Karpas-422 (cell line): ENCODE results near the gene VPS26B. TPM values are rescaled to one million over a fixed set of nuclear protein-coding genes. Genes with fewer than 3 reads are reported as not detected.

Source experiments
- DNase-seq: peaks from one replicate; pipeline ENCODE4 v3.0.0-alpha.2; 2015
- H2AFZ ChIP-seq: fragments of 200-600 bp; sonication (generic); 2 replicates; pipeline ENCODE4 v1.6.1; 2014; ENCODE audit warnings: antibody characterized with exemption, low read length, mixed read lengths
- H3K27ac ChIP-seq: fragments of 200-600 bp; sonication (generic); 2 replicates; pipeline ENCODE4 v1.5.1; 2014; ENCODE audit warnings: mild to moderate bottlenecking, low read length, moderate library complexity
- H3K27me3 ChIP-seq: fragments of 200-600 bp; sonication (generic); 2 replicates; pipeline ENCODE4 v1.6.1; 2014; ENCODE audit warnings: low read length, mixed read lengths
- H3K36me3 ChIP-seq: fragments of 200-600 bp; sonication (generic); 2 replicates; pipeline ENCODE4 v1.6.1; 2014; ENCODE audit warnings: low read length, mixed read lengths; ENCODE audit not compliant: insufficient read depth
- H3K4me1 ChIP-seq: fragments of 200-600 bp; sonication (generic); 2 replicates; pipeline ENCODE4 v1.6.1; 2014; ENCODE audit warnings: mild to moderate bottlenecking, low read length, mixed read lengths
- H3K4me2 ChIP-seq: fragments of 200-600 bp; sonication (generic); 2 replicates; pipeline ENCODE4 v1.6.1; 2014; ENCODE audit warnings: low read length, low read depth, mild to moderate bottlenecking; ENCODE audit not compliant: poor library complexity, severe bottlenecking
- H3K4me3 ChIP-seq: fragments of 200-600 bp; sonication (generic); 2 replicates; pipeline ENCODE4 v1.5.1; 2014; ENCODE audit warnings: mild to moderate bottlenecking, antibody characterized with exemption, low read length, mixed read lengths
- H3K79me2 ChIP-seq: fragments of 200-600 bp; sonication (generic); 2 replicates; pipeline ENCODE4 v1.6.1; 2014; ENCODE audit warnings: mild to moderate bottlenecking, low read length, mixed read lengths
- H3K9ac ChIP-seq: fragments of 200-600 bp; sonication (generic); 2 replicates; pipeline ENCODE4 v1.6.0; 2014; ENCODE audit warnings: low read length
- H3K9me2 ChIP-seq: fragments of 200-600 bp; sonication (generic), shearing (Covaris generic); replicated peaks from 2 replicates; pipeline ENCODE4 v1.6.0; 2014; ENCODE audit warnings: mild to moderate bottlenecking, low read length, moderate library complexity; ENCODE audit not compliant: insufficient read depth
- H3K9me3 ChIP-seq: fragments of 300-700, 200-600 bp; sonication (generic); 2 replicates; pipeline ENCODE4 v1.6.1; 2014; ENCODE audit warnings: low read length, mixed read lengths
- H4K20me1 ChIP-seq: fragments of 200-600 bp; sonication (generic); 2 replicates; pipeline ENCODE4 v1.6.1; 2014; ENCODE audit warnings: mild to moderate bottlenecking, antibody characterized with exemption, low read length, low read depth; ENCODE audit not compliant: insufficient read depth
- total RNA-seq: library from RNA; depleted of rRNA; stranded (reverse); fragments of >200 nt; shearing (Covaris generic); gene quantifications from 2 replicates; pipeline ENCODE4 v1.2.3, GENCODE V29; 2014; ENCODE audit warnings: low replicate concordance

Gene VPS26B
- total RNA-seq, 1 experiment from 2014 or later = 11.2 TPM

DNA sequence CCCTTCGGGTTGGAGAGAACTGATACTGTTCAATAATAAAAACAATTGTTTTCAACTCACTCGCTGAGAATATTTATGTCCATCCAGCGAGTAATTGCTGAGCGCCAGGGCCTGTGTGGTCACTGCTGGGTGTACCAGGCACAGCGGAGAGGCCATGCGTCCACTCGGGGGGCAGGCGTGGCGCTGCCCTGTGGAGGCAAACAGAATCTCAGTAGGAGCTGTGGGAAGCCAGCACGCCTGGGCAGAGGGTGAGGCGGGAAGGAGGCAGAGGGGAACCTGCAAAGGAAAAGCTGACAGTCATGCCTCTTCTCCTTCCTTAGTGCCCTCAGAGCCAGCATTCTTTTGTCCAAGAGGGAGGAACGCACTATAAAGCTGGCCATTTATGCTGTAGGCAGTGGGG is 63.1 kb downstream of the VPS26B start:
- Histone ChIP-seq H3K4me1 (no peaks in the 10 kb centered on the region), H2AFZ (no peak overlapping the region), H4K20me1 (no peaks in the 10 kb centered on the region), H3K9me2 (no peaks in the 10 kb centered on the region), H3K27me3 (no peaks in the 10 kb centered on the region), H3K4me2 (no peak overlapping the region), H3K4me3 (no peak overlapping the region), H3K27ac (no peak overlapping the region), H3K9ac (no peak overlapping the region), H3K9me3 (no peaks in the 10 kb centered on the region), H3K79me2 (no peaks in the 10 kb centered on the region), H3K36me3 (no peaks in the 10 kb centered on the region)
- no peak for DNase-seq

DNA sequence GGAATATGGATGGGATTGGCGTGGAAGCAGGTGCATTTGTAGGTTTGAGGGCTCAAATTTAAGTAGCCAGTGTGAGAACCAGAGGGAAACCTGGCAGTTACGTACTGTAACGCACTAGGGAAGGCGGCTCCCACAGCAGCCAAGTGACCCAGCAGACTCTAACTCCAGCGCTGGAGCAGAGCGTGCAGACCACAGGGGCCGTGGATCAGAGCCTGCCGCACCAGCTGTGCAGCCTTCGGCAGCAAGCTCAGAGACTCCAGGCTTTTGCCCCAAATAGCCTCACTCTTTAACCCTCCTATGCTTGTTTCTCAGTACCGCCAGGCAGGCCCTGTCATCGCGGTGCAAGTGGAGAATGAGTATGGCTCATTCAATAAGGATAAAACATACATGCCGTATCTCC is 64.0 kb downstream of the VPS26B start:
- Histone ChIP-seq H3K79me2 (no peaks in the 10 kb centered on the region), H3K27me3 (no peaks in the 10 kb centered on the region), H3K9ac (no peak overlapping the region), H3K4me3 (no peak overlapping the region), H3K36me3 (no peaks in the 10 kb centered on the region), H3K4me2 (no peak overlapping the region), H2AFZ (no peak overlapping the region), H3K4me1 (no peaks in the 10 kb centered on the region), H3K27ac (no peak overlapping the region), H4K20me1 (no peaks in the 10 kb centered on the region), H3K9me3 (no peaks in the 10 kb centered on the region), H3K9me2 (no peaks in the 10 kb centered on the region)
- no peak for DNase-seq

DNA sequence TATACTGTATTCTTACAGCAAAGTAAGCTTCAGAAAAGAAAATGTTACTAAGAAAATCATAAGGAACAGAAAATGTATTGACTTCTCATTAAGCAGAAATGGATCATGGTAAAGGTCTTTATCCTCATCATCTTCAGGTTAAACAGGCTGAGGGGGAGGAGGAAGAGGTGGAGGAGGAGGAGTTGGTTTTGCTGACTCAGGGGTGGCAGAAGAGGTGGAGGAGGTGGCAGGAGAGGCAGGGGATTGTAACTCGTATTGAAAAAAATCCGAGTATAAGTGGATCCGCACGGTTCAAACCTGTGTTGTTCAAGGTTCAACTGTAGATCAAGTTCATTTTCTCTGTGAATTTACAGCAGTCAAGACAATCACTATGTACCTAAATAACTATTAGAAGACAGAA is 64.7 kb downstream of the VPS26B start:
- no peaks in the 10 kb centered on the region for H3K4me1 ChIP-seq
- H3K9ac ChIP-seq = no peak overlapping the region
- H3K9me3 ChIP-seq = no peaks in the 10 kb centered on the region
- no peak overlapping the region for H2AFZ ChIP-seq
- H3K27ac ChIP-seq = no peak overlapping the region
- DNase-seq = no peak
- no peaks in the 10 kb centered on the region for H3K79me2 ChIP-seq
- H3K4me2 ChIP-seq = no peak overlapping the region
- no peak overlapping the region for H3K4me3 ChIP-seq
- H3K9me2 ChIP-seq = no peaks in the 10 kb centered on the region
- H3K27me3 ChIP-seq = no peaks in the 10 kb centered on the region
- H4K20me1 ChIP-seq = no peaks in the 10 kb centered on the region
- H3K36me3 ChIP-seq = no peaks in the 10 kb centered on the region

DNA sequence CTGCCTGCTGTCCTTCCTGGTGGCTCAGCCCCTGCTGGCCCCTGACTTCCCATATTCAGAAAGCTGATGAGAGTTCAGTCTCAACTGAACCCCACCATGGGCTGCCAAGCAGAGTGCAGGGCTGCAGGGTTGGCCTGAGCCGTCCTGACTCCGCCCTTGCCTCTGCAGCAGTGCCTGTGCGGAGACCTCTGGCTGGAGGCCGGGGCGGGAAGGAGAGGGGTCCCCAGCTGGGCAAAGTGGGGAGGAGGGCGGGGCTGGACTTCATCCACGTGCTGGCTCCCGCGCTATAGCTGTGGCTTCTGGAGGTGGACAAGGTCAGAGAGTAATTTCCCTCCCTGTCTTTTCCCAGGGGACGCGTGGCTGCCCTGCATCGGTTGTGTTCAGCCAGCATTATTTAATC is 65.3 kb downstream of the VPS26B start:
- DNase-seq = no peak
- no peaks in the 10 kb centered on the region for H3K36me3 ChIP-seq
- H4K20me1 ChIP-seq = no peaks in the 10 kb centered on the region
- H3K79me2 ChIP-seq = no peaks in the 10 kb centered on the region
- H2AFZ ChIP-seq = no peak overlapping the region
- H3K4me2 ChIP-seq = no peak overlapping the region
- H3K9me3 ChIP-seq = no peaks in the 10 kb centered on the region
- no peaks in the 10 kb centered on the region for H3K9me2 ChIP-seq
- no peak overlapping the region for H3K4me3 ChIP-seq
- H3K9ac ChIP-seq = no peak overlapping the region
- no peaks in the 10 kb centered on the region for H3K27me3 ChIP-seq
- no peak overlapping the region for H3K27ac ChIP-seq
- H3K4me1 ChIP-seq = no peaks in the 10 kb centered on the region

DNA sequence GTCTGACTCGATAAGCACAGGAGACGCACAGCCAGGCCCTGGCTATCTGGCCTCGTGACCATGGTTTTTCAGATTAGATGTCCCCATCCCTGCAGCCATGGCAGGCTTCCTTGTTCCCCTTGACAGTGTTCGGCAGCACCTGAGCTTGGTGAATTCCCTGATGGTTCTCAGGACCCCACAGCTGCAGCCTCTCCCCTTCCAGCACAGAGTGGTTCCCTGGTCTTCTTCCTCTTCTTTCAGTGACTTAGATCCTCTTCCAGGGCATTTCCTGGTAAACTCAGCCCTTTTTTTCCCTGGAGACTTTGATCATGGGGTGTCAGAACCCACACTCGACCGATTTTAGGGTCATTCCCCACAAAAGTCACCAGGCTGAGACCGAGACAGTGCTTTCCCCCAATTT is 66.2 kb downstream of the VPS26B start:
- no peak overlapping the region for H3K9ac ChIP-seq

DNA sequence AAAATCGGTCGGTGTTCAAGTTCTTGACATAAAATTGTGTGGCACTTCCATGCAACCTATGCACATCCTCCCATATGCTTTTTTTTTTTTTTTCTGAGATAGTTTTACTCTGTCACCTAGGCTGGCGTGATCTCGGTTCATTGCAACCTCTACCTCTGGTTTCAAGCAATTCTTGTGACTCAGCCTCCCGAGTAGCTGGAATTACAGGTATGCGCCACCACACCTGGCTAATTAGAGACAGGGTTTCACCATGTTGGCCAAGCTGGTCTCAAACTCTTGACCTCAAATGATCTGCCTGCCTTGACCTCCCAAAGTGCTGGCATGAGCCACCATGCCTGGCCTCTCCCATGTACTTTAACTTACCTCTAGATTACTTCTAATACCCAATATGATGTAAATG is 66.7 kb downstream of the VPS26B start:
- Histone ChIP-seq H2AFZ (no peak overlapping the region), H4K20me1 (no peaks in the 10 kb centered on the region), H3K4me3 (no peak overlapping the region), H3K9me3 (no peaks in the 10 kb centered on the region), H3K4me1 (no peaks in the 10 kb centered on the region), H3K79me2 (no peaks in the 10 kb centered on the region), H3K9me2 (no peaks in the 10 kb centered on the region), H3K4me2 (no peak overlapping the region), H3K27me3 (no peaks in the 10 kb centered on the region), H3K9ac (no peak overlapping the region), H3K36me3 (no peaks in the 10 kb centered on the region), H3K27ac (no peak overlapping the region)
- no peak for DNase-seq

More for the DNA sequence above, 66.2 kb downstream of the VPS26B start:
- no peak overlapping the region for H3K27ac ChIP-seq
- no peaks in the 10 kb centered on the region for H4K20me1 ChIP-seq
- H3K4me2 ChIP-seq = no peak overlapping the region
- H3K36me3 ChIP-seq = no peaks in the 10 kb centered on the region
- no peak for DNase-seq
- no peaks in the 10 kb centered on the region for H3K79me2 ChIP-seq
- H3K27me3 ChIP-seq = no peaks in the 10 kb centered on the region
- H2AFZ ChIP-seq = no peak overlapping the region
- H3K4me1 ChIP-seq = no peaks in the 10 kb centered on the region
- H3K9me3 ChIP-seq = no peaks in the 10 kb centered on the region
- no peaks in the 10 kb centered on the region for H3K9me2 ChIP-seq
- no peak overlapping the region for H3K4me3 ChIP-seq

DNA sequence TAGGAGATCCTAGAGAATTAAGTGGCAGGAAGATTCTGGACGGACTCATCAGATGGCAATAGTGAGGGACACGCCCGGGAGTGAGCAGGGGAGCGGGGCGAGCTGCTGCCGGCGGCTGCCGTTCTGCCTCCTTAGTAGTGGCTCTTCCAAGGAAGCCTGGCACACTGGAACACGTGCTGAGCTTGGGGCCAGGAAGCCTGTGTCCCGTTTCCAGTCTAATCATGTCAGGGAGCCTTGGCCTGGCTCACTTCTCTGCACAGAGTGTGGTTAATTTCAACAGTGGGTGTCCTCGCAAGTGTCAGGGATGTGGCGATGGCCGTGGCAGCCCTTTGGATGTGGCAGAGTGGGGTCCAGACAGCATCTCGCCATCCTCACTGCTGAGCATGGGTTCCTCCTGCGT is 68.2 kb downstream of the VPS26B start:
- Histone ChIP-seq H3K27me3 (no peaks in the 10 kb centered on the region), H4K20me1 (no peaks in the 10 kb centered on the region), H3K9me2 (no peaks in the 10 kb centered on the region), H3K4me3 (no peak overlapping the region), H3K4me2 (no peak overlapping the region), H3K36me3 (no peaks in the 10 kb centered on the region), H3K27ac (no peak overlapping the region), H3K9ac (no peak overlapping the region), H3K9me3 (no peaks in the 10 kb centered on the region), H3K4me1 (no peaks in the 10 kb centered on the region), H3K79me2 (no peaks in the 10 kb centered on the region), H2AFZ (no peak overlapping the region)
- DNase-seq = no peak

DNA sequence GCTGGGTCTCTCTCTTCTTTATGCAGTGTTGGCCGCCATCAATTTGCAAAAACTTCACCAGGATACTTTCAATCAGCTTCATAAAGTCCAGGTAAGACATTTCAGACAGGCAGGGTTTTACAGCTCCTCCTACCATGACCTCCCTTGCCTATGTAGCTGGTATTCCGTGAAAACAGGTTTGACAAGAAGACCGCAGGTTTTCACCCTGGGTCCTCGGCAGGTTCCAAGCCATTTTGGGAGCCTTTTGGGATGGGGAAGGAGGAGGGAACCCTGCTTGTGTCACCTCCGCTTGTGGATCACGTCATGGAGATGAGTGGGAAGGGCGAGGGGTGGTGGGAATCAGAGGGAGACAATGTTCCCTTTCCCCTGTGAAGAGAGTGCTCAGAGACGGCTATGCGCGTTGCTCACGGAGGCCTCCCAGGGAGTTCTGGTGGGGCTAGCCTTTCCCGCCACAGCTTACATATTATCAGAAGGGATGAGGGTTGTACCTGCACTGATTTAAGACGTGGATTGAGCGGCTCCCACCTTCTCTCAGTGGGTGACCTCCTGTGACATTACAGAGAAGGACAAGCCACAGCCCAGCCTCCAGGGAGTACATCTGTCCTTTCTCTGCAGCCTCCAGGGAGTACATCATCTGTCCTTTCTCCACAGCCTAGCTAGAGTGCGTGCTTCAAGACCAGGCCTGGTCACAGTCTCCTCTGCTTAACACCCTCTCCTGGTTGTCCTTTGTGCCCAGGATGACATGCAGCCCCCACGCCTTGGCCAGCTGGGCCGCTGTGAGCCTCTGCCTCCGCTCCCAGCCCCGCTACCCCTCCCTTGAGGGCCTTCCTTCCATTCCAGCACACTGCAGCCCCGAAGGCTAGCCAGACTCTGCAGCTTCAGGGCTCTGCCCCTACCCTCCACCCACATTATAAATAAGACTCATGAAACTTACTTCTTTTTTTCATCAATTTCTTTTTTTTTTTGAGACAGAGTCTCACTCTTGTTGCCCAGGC is 68.9 kb downstream of the VPS26B start:
- Histone ChIP-seq H4K20me1 (no peaks in the 10 kb centered on the region), H3K4me2 (no peak overlapping the region), H3K9ac (no peak overlapping the region), H3K4me1 (no peaks in the 10 kb centered on the region), H3K27me3 (no peaks in the 10 kb centered on the region), H3K9me2 (no peaks in the 10 kb centered on the region), H3K27ac (no peak overlapping the region), H3K4me3 (no peak overlapping the region), H3K36me3 (no peaks in the 10 kb centered on the region), H3K79me2 (no peaks in the 10 kb centered on the region), H2AFZ (no peak overlapping the region), H3K9me3 (no peaks in the 10 kb centered on the region)
- DNase-seq = no peak
